Activated T-helper 1 cell treated with anti-CD3 and anti-CD28 coated beads, Interleukin-12 subunit alpha, Interleukin-12 subunit beta, Interleukin-2, Interleukin-4 antibody, amounts not matched to agents 30 ng/mL and 10 ng/mL and 1 ng/mL, durations not matched to agents 14 hours and 24 hours and 36 hours (primary cell): Measurements from ENCODE around the gene MAN2A2. TPM values are rescaled to one million over a fixed set of nuclear protein-coding genes. Genes with fewer than 3 reads are reported as not detected.
A peak's percentile ranks its signal among the peaks of the same experiment; 100 is the strongest.

Experiments used
- DNase-seq: peaks from one replicate; pipeline ENCODE4 v3.0.0; 2021; ENCODE audit warnings: low spot score
- H3K27ac Mint-ChIP-seq: one replicate; pipeline ENCODE4 v1.8.0; 2021; ENCODE audit warnings: mild to moderate bottlenecking, mixed read lengths
- H3K27me3 Mint-ChIP-seq: one replicate; pipeline ENCODE4 v1.8.0; 2022; ENCODE audit warnings: mild to moderate bottlenecking, moderate library complexity, mixed read lengths; ENCODE audit not compliant: insufficient read depth
- H3K36me3 Mint-ChIP-seq: one replicate; pipeline ENCODE4 v1.8.0; 2021; ENCODE audit warnings: low read depth, mixed read lengths
- H3K4me1 Mint-ChIP-seq: one replicate; pipeline ENCODE4 v1.8.0; 2021; ENCODE audit warnings: low read depth, mixed read lengths
- H3K4me3 Mint-ChIP-seq: one replicate; pipeline ENCODE4 v1.8.0; 2021; ENCODE audit warnings: mild to moderate bottlenecking, moderate library complexity, mixed read lengths
- H3K9me3 Mint-ChIP-seq: one replicate; pipeline ENCODE4 v1.8.0; 2021; ENCODE audit warnings: mixed read lengths
- intact Hi-C: fragments of 100-400 bp; cut with micrococcal nuclease; formaldehyde crosslinking; loops from one replicate; pipeline ENCODE4 v1.15.1; 2024
- total RNA-seq: library from RNA; stranded (reverse); gene quantifications from 2 replicates; pipeline ENCODE4 v1.2.3, GENCODE V29; 2022

The MAN2A2 gene
- total RNA-seq, 1 donor from 2014 or later: 239 TPM

- H3K27me3 Mint-ChIP-seq: no peaks in the 10 kb centered on the region
- H3K4me1 Mint-ChIP-seq: peaks cover 75% of the 10 kb centered on the region
- H3K9me3 Mint-ChIP-seq: no peaks in the 10 kb centered on the region
- intact Hi-C loops: no loop called here
- peaks cover 19% of the 10 kb centered on the region for H3K36me3 Mint-ChIP-seq
- peak overlapping the region; percentile 18 for H3K27ac Mint-ChIP-seq
- no peak for DNase-seq
- H3K4me3 Mint-ChIP-seq: no peak overlapping the region
Observed at GRCh38 chr15:90865702-90866101, 37.4 kb upstream of the MAN2A2 start.

- no peaks in the 10 kb centered on the region for H3K9me3 Mint-ChIP-seq
- no peak for DNase-seq
- no peaks in the 10 kb centered on the region for H3K27me3 Mint-ChIP-seq
- H3K27ac Mint-ChIP-seq: peak overlapping the region; percentile 30
- intact Hi-C loops: no loop called here
- peaks cover 21% of the 10 kb centered on the region for H3K36me3 Mint-ChIP-seq
- peaks cover 72% of the 10 kb centered on the region for H3K4me1 Mint-ChIP-seq
- H3K4me3 Mint-ChIP-seq: no peak overlapping the region
Observed at GRCh38 chr15:90866161-90866715, 36.9 kb upstream of the MAN2A2 start.

GRCh38 chr15:90866800-90867199 is 36.3 kb upstream of the MAN2A2 start:
- Mint-ChIP-seq H3K4me1 (peaks cover 69% of the 10 kb centered on the region), H3K27ac (peak overlapping the region; percentile 30), H3K36me3 (peaks cover 20% of the 10 kb centered on the region), H3K9me3 (no peaks in the 10 kb centered on the region), H3K27me3 (no peaks in the 10 kb centered on the region), H3K4me3 (no peak overlapping the region)
- DNase-seq: no peak
- intact Hi-C loops: no loop called here

- H3K27me3 Mint-ChIP-seq: no peaks in the 10 kb centered on the region
- H3K36me3 Mint-ChIP-seq: peaks cover 32% of the 10 kb centered on the region
- DNase-seq: no peak
- peaks cover 61% of the 10 kb centered on the region for H3K4me1 Mint-ChIP-seq
- H3K27ac Mint-ChIP-seq: peak within 1 kb of the TSS; percentile 95
- H3K9me3 Mint-ChIP-seq: no peaks in the 10 kb centered on the region
- H3K4me3 Mint-ChIP-seq: peak within 1 kb of the TSS; percentile 94
- intact Hi-C loops: loop anchor here (2.0 kb wide), 1 partner anchor 61 kb away; no protein-coding TSS in a partner anchor
Observed at GRCh38 chr15:90868261-90868689, 34.8 kb upstream of the MAN2A2 start, which contains the start of gene FURIN. TSS of gene FURIN (plus strand) at chr15:90868588. CDS start at chr15:90875741, 7,153 bp downstream.

GRCh38 chr15:90869140-90869541 is 34.0 kb upstream of the MAN2A2 start:
- Mint-ChIP-seq H3K36me3 (peaks cover 41% of the 10 kb centered on the region), H3K9me3 (no peaks in the 10 kb centered on the region), H3K27ac (peak overlapping the region; percentile 95), H3K4me1 (peaks cover 57% of the 10 kb centered on the region), H3K27me3 (no peaks in the 10 kb centered on the region), H3K4me3 (peak overlapping the region; percentile 94)
- intact Hi-C loops: loop anchor here (1.0 to 2.0 kb wide), 6 partner anchors 13 to 152 kb away; partner anchors contain the start of gene BLM
- no peak for DNase-seq

GRCh38 chr15:90869601-90870353 is 33.3 kb upstream of the MAN2A2 start:
- Mint-ChIP-seq H3K36me3 (peaks cover 46% of the 10 kb centered on the region), H3K27me3 (no peaks in the 10 kb centered on the region), H3K9me3 (no peaks in the 10 kb centered on the region), H3K4me3 (peak overlapping the region; percentile 94), H3K27ac (peak overlapping the region; percentile 95), H3K4me1 (peaks cover 62% of the 10 kb centered on the region)
- intact Hi-C loops: loop anchor here (1.0 to 2.0 kb wide), 6 partner anchors 13 to 152 kb away; partner anchors contain the start of gene BLM
- peak; percentile 61 for DNase-seq

- Mint-ChIP-seq H3K27me3 (no peaks in the 10 kb centered on the region), H3K4me3 (peak overlapping the region; percentile 94), H3K27ac (peak overlapping the region; percentile 95), H3K9me3 (no peaks in the 10 kb centered on the region), H3K36me3 (peaks cover 52% of the 10 kb centered on the region), H3K4me1 (peaks cover 67% of the 10 kb centered on the region)
- DNase-seq: no peak
- intact Hi-C loops: no loop called here
Observed at GRCh38 chr15:90870354-90871138, 32.6 kb upstream of the MAN2A2 start.

- Mint-ChIP-seq H3K36me3 (peaks cover 55% of the 10 kb centered on the region), H3K9me3 (no peaks in the 10 kb centered on the region), H3K4me3 (peak overlapping the region; percentile 94), H3K27me3 (no peaks in the 10 kb centered on the region), H3K4me1 (peaks cover 73% of the 10 kb centered on the region), H3K27ac (peak overlapping the region; percentile 95)
- intact Hi-C loops: no loop called here
- DNase-seq: no peak
Observed at GRCh38 chr15:90871139-90871715, 31.9 kb upstream of the MAN2A2 start.

- DNase-seq: no peak
- H3K27me3 Mint-ChIP-seq: no peaks in the 10 kb centered on the region
- H3K9me3 Mint-ChIP-seq: no peaks in the 10 kb centered on the region
- H3K27ac Mint-ChIP-seq: peak overlapping the region; percentile 92
- intact Hi-C loops: no loop called here
- peak overlapping the region; percentile 97 for H3K4me3 Mint-ChIP-seq
- peaks cover 73% of the 10 kb centered on the region for H3K4me1 Mint-ChIP-seq
- peaks cover 59% of the 10 kb centered on the region for H3K36me3 Mint-ChIP-seq
Observed at GRCh38 chr15:90871716-90872485, 31.2 kb upstream of the MAN2A2 start.

GRCh38 chr15:90872486-90873184 is 30.5 kb upstream of the MAN2A2 start:
- peak overlapping the region; percentile 97 for H3K4me3 Mint-ChIP-seq
- H3K27ac Mint-ChIP-seq: peak overlapping the region; percentile 92
- no peaks in the 10 kb centered on the region for H3K27me3 Mint-ChIP-seq
- DNase-seq: no peak
- intact Hi-C loops: loop anchor here (1.0 kb wide), 7 partner anchors 20 to 224 kb away; partner anchors contain the start of gene MAN2A2
- peaks cover 66% of the 10 kb centered on the region for H3K36me3 Mint-ChIP-seq
- no peaks in the 10 kb centered on the region for H3K9me3 Mint-ChIP-seq
- H3K4me1 Mint-ChIP-seq: peaks cover 74% of the 10 kb centered on the region

GRCh38 chr15:90873488-90873997 is 29.6 kb upstream of the MAN2A2 start:
- H3K9me3 Mint-ChIP-seq: no peaks in the 10 kb centered on the region
- no peaks in the 10 kb centered on the region for H3K27me3 Mint-ChIP-seq
- DNase-seq: no peak
- intact Hi-C loops: loop anchor here (1.0 kb wide), 7 partner anchors 21 to 225 kb away; partner anchors contain the start of gene MAN2A2
- H3K36me3 Mint-ChIP-seq: peaks cover 73% of the 10 kb centered on the region
- peak overlapping the region; percentile 92 for H3K27ac Mint-ChIP-seq
- H3K4me3 Mint-ChIP-seq: peak overlapping the region; percentile 97
- H3K4me1 Mint-ChIP-seq: peaks cover 74% of the 10 kb centered on the region
